ENCODE results near the gene IGF2R.

- no peak for TF ChIP-seq POLR2A (IDR thresholded peaks at IDR 0.05; ENCODE audit: low read length)
- no peak for TF ChIP-seq GATA1 (IDR thresholded peaks at IDR 0.05; ENCODE audit: low read depth, low read length)
These were observed 24.8 kb upstream of the IGF2R start for GRCh38 chr6:159943968-159944598.
